Hepatocyte (in vitro differentiated cells): ENCODE measurements around the gene TNPO3. TPM values are rescaled to one million over a fixed set of nuclear protein-coding genes. Genes with fewer than 3 reads are reported as not detected.

Experiments used
- DNase-seq: peaks from one replicate; pipeline ENCODE4 v3.0.0-alpha.2; 2016; ENCODE audit warnings: low spot score
- H2AFZ ChIP-seq: fragments of 200-600 bp; sonication (generic); 2 replicates; pipeline ENCODE4 v1.6.0; 2016; ENCODE audit warnings: antibody characterized with exemption, mild to moderate bottlenecking
- H3K27ac ChIP-seq: fragments of 200-600 bp; sonication (generic); 2 replicates; pipeline ENCODE4 v1.5.1; 2016; ENCODE audit warnings: mild to moderate bottlenecking
- H3K27me3 ChIP-seq: fragments of 200-600 bp; sonication (generic); 2 replicates; pipeline ENCODE4 v1.6.1; 2016
- H3K36me3 ChIP-seq: fragments of 200-600 bp; sonication (generic); replicated peaks from 2 replicates; pipeline ENCODE4 v1.5.1; 2016; ENCODE audit warnings: low read depth; ENCODE audit not compliant: insufficient read depth
- H3K4me1 ChIP-seq: fragments of 200-600 bp; sonication (generic); 2 replicates; pipeline ENCODE4 v1.5.1; 2016; ENCODE audit warnings: mild to moderate bottlenecking, moderate library complexity; ENCODE audit not compliant: insufficient read depth
- H3K4me2 ChIP-seq: fragments of 200-600 bp; sonication (generic); 2 replicates; pipeline ENCODE4 v1.6.0; 2016
- H3K4me3 ChIP-seq: fragments of 200-600 bp; sonication (generic); 2 replicates; pipeline ENCODE4 v1.5.1; 2016; ENCODE audit warnings: mild to moderate bottlenecking
- H3K79me2 ChIP-seq: fragments of 200-600 bp; sonication (generic); 2 replicates; pipeline ENCODE4 v1.6.0; 2017; ENCODE audit warnings: mild to moderate bottlenecking
- H3K9me2 ChIP-seq: fragments of 200-600 bp; sonication (generic); replicated peaks from 2 replicates; pipeline ENCODE4 v1.6.0; 2017; ENCODE audit warnings: mild to moderate bottlenecking; ENCODE audit not compliant: insufficient read depth
- H3K9me3 ChIP-seq: fragments of 200-600 bp; sonication (generic); 2 replicates; pipeline ENCODE4 v1.5.1; 2016; ENCODE audit warnings: low read depth, mild to moderate bottlenecking
- H4K20me1 ChIP-seq: fragments of 200-600 bp; sonication (generic); 2 replicates; pipeline ENCODE4 v1.6.0; 2016; ENCODE audit warnings: mild to moderate bottlenecking; ENCODE audit not compliant: insufficient read depth, poor library complexity, severe bottlenecking
- CTCF ChIP-seq: fragments of 200-600 bp; sonication (generic); IDR thresholded peaks from 2 replicates; pipeline ENCODE4 v1.5.1; 2016; ENCODE audit warnings: antibody characterized with exemption, mild to moderate bottlenecking; ENCODE audit not compliant: poor library complexity
- EZH2 ChIP-seq: fragments of 200-600 bp; sonication (generic); IDR thresholded peaks from 2 replicates; pipeline ENCODE4 v1.6.1; 2016; ENCODE audit warnings: antibody characterized with exemption, mild to moderate bottlenecking, borderline replicate concordance
- EZH2phosphoT487 ChIP-seq: fragments of 200-600 bp; sonication (generic); IDR thresholded peaks from one replicate; pipeline ENCODE4 v1.6.1; 2018; ENCODE audit warnings: antibody characterized with exemption, mild to moderate bottlenecking, low read depth, moderate library complexity; ENCODE audit not compliant: unreplicated experiment, severe bottlenecking
- WGBS: methylation state at CpG from one replicate; pipeline ENCODE4 v1.1.6; 2016; ENCODE audit warnings: low lambda C conversion rate; ENCODE audit errors: missing lambda C conversion rate; 5-methylcytosine and 5-hydroxymethylcytosine counted together
- polyA plus RNA-seq: library from polyadenylated mRNA; unstranded; fragments of >200 nt; fragmentation: Nextera tagmentation; extraction: Ambion mirVana; gene quantifications from 2 replicates; pipeline ENCODE4 v1.2.1, GENCODE V29; 2016
- total RNA-seq: library from RNA; depleted of rRNA; stranded (reverse); fragments of >200 nt; gene quantifications from 2 replicates; pipeline ENCODE4 v1.2.3, GENCODE V29; 2014

The TNPO3 gene
- total and polyA plus RNA-seq, 2 experiments from 2014 or later = 19.9 to 35.4 TPM

GRCh38 chr7:128954830-128955802, 99.8 kb downstream of the TNPO3 start:
- no peak overlapping the region for H2AFZ ChIP-seq
- no peaks in the 10 kb centered on the region for H4K20me1 ChIP-seq
- no peak overlapping the region for H3K27ac ChIP-seq
- no peak overlapping the region for H3K4me3 ChIP-seq
- no peaks in the 10 kb centered on the region for H3K4me1 ChIP-seq
- H3K4me2 ChIP-seq = no peak overlapping the region
- H3K9me2 ChIP-seq = no peaks in the 10 kb centered on the region
- H3K79me2 ChIP-seq = no peaks in the 10 kb centered on the region
- no peaks in the 10 kb centered on the region for H3K36me3 ChIP-seq
- TF ChIP-seq CTCF (no peak), EZH2 (no peak), EZH2phosphoT487 (no peak)
- 68% methylated on average over 15 of the region's 15 CpGs for WGBS
- no peaks in the 10 kb centered on the region for H3K9me3 ChIP-seq
- H3K27me3 ChIP-seq = no peaks in the 10 kb centered on the region
- no peak for DNase-seq

GRCh38 chr7:128954150-128954549, 100.8 kb downstream of the TNPO3 start:
- Histone ChIP-seq H3K27me3 (no peaks in the 10 kb centered on the region), H3K27ac (no peak overlapping the region), H3K4me1 (no peaks in the 10 kb centered on the region), H3K9me2 (no peaks in the 10 kb centered on the region), H4K20me1 (no peaks in the 10 kb centered on the region), H3K4me2 (no peak overlapping the region), H3K79me2 (no peaks in the 10 kb centered on the region), H3K4me3 (no peak overlapping the region), H3K9me3 (no peaks in the 10 kb centered on the region), H3K36me3 (no peaks in the 10 kb centered on the region), H2AFZ (no peak overlapping the region)
- no peak for DNase-seq
- no peak for TF ChIP-seq EZH2phosphoT487
- no peak for TF ChIP-seq CTCF
- no peak for TF ChIP-seq EZH2
- WGBS = 89% methylated on average over 2 of the region's 2 CpGs

- Histone ChIP-seq H3K9me3 (no peaks in the 10 kb centered on the region), H3K4me2 (no peak overlapping the region), H2AFZ (no peak overlapping the region), H3K9me2 (no peaks in the 10 kb centered on the region), H3K27me3 (no peaks in the 10 kb centered on the region), H3K4me3 (no peak overlapping the region), H3K79me2 (no peaks in the 10 kb centered on the region), H4K20me1 (no peaks in the 10 kb centered on the region), H3K27ac (no peak overlapping the region), H3K36me3 (no peaks in the 10 kb centered on the region), H3K4me1 (no peaks in the 10 kb centered on the region)
- 91% methylated on average over 5 of the region's 5 CpGs for WGBS
- TF ChIP-seq EZH2 (no peak), EZH2phosphoT487 (no peak), CTCF (no peak)
- DNase-seq = no peak
These were observed 103.6 kb downstream of the TNPO3 start for GRCh38 chr7:128951296-128951695.
